Skin epidermis (tissue), 12 donors: Measurements from ENCODE around the gene DIP2C.
A peak's percentile ranks its signal among the peaks of the same experiment; 100 is the strongest.
"Not testable (repeated sequence)": the region's sequence is repeated elsewhere in the genome, so short reads cannot be mapped to it uniquely, and the experiment has no call there.

ENCODE experiments used
- H3K27ac ChIP-seq, 21 experiments: fragments of 200-600 bp; sonication (generic) in 11 of 21; one replicate each; pipeline ENCODE4 v1.5.0; 2020; ENCODE audit warnings: mild to moderate bottlenecking in 3 of 21, inconsistent platforms in 2 of 21, moderate library complexity in 2 of 21
- H3K4me3 ChIP-seq, 7 experiments: fragments of 200-600 bp; sonication (generic) in 2 of 7; one replicate each; pipeline ENCODE4 v1.5.0; 2020; ENCODE audit warnings: inconsistent platforms in 2 of 7, mild to moderate bottlenecking in 2 of 7, moderate library complexity in 1 of 7

DIP2C gene

GRCh38 chr10:424724-425123, 264.7 kb downstream of the DIP2C start:
- not testable (repeated sequence) for H3K27ac ChIP-seq, H3K4me3 ChIP-seq

GRCh38 chr10:423178-423577, 266.3 kb downstream of the DIP2C start:
- H3K27ac ChIP-seq = no peak overlapping the region
- no peak overlapping the region for H3K4me3 ChIP-seq

- H3K27ac ChIP-seq = no peak overlapping the region
- no peak overlapping the region for H3K4me3 ChIP-seq
Measured at GRCh38 chr10:422675-423074, 266.8 kb downstream of the DIP2C start.

GRCh38 chr10:422241-422640, 267.2 kb downstream of the DIP2C start:
- no peak overlapping the region for H3K27ac ChIP-seq
- no peak overlapping the region for H3K4me3 ChIP-seq

GRCh38 chr10:421170-421569, 268.3 kb downstream of the DIP2C start:
- Histone ChIP-seq H3K4me3 (no peak overlapping the region), H3K27ac (no peak overlapping the region)

- Histone ChIP-seq H3K27ac (no peak overlapping the region), H3K4me3 (no peak overlapping the region)
Measured at GRCh38 chr10:420154-421121, 269.0 kb downstream of the DIP2C start.

GRCh38 chr10:418894-419293, 270.6 kb downstream of the DIP2C start:
- H3K27ac ChIP-seq = no peak overlapping the region
- H3K4me3 ChIP-seq = no peak overlapping the region

GRCh38 chr10:418226-418625, 271.2 kb downstream of the DIP2C start:
- Histone ChIP-seq H3K27ac (no peak overlapping the region), H3K4me3 (no peak overlapping the region)

- Histone ChIP-seq H3K4me3 (no peak overlapping the region), H3K27ac (no peak overlapping the region)
Measured at GRCh38 chr10:416091-416515, 273.4 kb downstream of the DIP2C start.

- Histone ChIP-seq H3K4me3 (no peak overlapping the region), H3K27ac (no peak overlapping the region)
Measured at GRCh38 chr10:413662-414071, 275.8 kb downstream of the DIP2C start.

- H3K4me3 ChIP-seq = no peak overlapping the region
- no peak overlapping the region for H3K27ac ChIP-seq
Measured at GRCh38 chr10:412109-412508, 277.4 kb downstream of the DIP2C start.

- H3K4me3 ChIP-seq = no peak overlapping the region
- H3K27ac ChIP-seq = no peak overlapping the region
Measured at GRCh38 chr10:411603-412002, 277.9 kb downstream of the DIP2C start.

GRCh38 chr10:409408-410040, 279.9 kb downstream of the DIP2C start:
- Histone ChIP-seq H3K27ac (peak overlapping the region in 1 of 21 experiments; percentile 19), H3K4me3 (no peak overlapping the region)

GRCh38 chr10:408236-408635, 281.2 kb downstream of the DIP2C start:
- H3K4me3 ChIP-seq = no peak overlapping the region
- no peak overlapping the region for H3K27ac ChIP-seq

GRCh38 chr10:406976-407375, 282.5 kb downstream of the DIP2C start:
- Histone ChIP-seq H3K4me3 (no peak overlapping the region), H3K27ac (no peak overlapping the region)

GRCh38 chr10:405648-406047, 283.8 kb downstream of the DIP2C start:
- Histone ChIP-seq H3K4me3 (no peak overlapping the region), H3K27ac (no peak overlapping the region)

GRCh38 chr10:404991-405390, 284.5 kb downstream of the DIP2C start:
- no peak overlapping the region for H3K4me3 ChIP-seq
- no peak overlapping the region for H3K27ac ChIP-seq

- no peak overlapping the region for H3K4me3 ChIP-seq
- no peak overlapping the region for H3K27ac ChIP-seq
Measured at GRCh38 chr10:404346-404745, 285.1 kb downstream of the DIP2C start.

- no peak overlapping the region for H3K27ac ChIP-seq
Measured at GRCh38 chr10:398954-399353, 290.5 kb downstream of the DIP2C start.

GRCh38 chr10:397321-398068, 292.0 kb downstream of the DIP2C start:
- H3K4me3 ChIP-seq = no peak overlapping the region
- H3K27ac ChIP-seq = no peak overlapping the region

More at GRCh38 chr10:398954-399353, 290.5 kb downstream of the DIP2C start:
- H3K4me3 ChIP-seq = no peak overlapping the region
